ENCODE results near the gene RAB27A.
"Not testable (repeated sequence)": the region's sequence is repeated elsewhere in the genome, so short reads cannot be mapped to it uniquely, and the experiment has no call there.

Gene RAB27A

GRCh38 chr15:55249885-55250284, 39.7 kb downstream of the RAB27A start:
- not testable (repeated sequence) for DNase-seq

DNA sequence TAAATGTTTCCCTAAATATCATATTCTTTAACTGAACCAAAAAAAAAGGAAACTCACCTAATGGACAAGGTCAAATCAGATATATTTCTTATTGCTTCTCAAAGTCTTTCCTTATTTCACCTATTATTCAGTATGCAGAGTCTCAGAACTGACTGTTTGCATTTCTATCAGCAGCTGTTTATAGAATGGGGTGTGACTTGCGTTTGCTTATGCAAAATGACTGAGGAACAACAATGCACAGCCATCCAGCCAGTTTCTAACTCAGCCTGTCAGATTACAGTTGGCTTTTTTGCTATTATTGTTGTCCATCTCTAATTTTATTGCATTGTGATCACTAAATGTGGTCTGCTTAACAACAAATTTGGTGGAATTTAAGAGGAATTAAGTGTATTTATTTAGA, 40.7 kb downstream of the RAB27A start:
- DNase-seq = no peak

DNA sequence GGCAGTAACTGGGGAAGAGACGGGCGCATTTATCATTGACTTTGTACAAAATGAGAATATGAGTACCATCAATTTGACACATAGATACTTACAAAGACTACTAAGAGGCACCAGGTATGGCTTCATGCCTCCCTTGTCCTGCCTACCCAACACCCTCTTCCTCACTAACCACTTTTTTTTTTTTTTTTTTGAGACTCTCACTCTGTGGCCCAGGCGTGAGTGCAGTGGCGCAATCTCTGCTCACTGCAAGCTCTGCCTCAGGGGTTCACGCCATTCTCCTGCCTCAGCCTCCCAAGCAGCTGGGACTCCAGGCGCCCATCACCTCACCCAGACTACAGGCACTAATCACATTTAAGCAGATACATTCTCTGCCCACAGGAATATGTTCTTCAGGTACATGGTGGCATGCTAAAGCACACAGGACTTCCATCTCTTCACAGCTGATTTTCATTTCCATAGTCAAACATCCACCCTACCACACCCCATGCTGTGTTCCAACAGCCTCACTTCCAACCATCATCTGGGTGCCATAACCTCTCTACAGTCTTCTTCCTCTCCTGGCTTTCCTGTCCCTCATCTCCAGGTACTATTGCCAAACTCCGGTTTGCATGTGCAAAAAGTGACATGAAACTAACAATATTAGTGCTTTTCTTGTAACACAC, 41.7 kb downstream of the RAB27A start:
- DNase-seq = no peak

- no peak for DNase-seq
Observed at GRCh38 chr15:55247311-55247710, 42.3 kb downstream of the RAB27A start.

DNA sequence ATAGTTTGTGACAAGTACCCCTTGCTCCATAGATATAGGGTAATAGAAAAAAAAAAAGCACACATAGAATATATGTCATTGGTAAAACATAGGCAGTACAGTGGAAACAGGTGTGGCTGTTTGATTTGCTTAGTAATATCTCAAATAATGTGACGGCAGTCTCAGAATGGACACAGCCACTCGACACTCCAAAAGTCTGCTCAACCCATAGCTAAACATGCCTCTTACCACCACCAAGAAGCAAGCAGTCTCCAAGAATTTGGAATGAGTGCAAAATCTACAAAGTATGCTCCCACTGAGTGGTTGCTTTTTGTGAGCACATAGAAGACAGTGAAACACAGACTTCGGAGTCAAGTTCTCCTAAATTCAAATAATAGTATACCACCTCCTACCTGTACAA, 43.0 kb downstream of the RAB27A start:
- DNase-seq = no peak

- DNase-seq = peak; percentile 15
Observed at GRCh38 chr15:55245059-55245458, 44.6 kb downstream of the RAB27A start.

GRCh38 chr15:55241891-55242290, 47.7 kb downstream of the RAB27A start:
- no peak for DNase-seq

DNA sequence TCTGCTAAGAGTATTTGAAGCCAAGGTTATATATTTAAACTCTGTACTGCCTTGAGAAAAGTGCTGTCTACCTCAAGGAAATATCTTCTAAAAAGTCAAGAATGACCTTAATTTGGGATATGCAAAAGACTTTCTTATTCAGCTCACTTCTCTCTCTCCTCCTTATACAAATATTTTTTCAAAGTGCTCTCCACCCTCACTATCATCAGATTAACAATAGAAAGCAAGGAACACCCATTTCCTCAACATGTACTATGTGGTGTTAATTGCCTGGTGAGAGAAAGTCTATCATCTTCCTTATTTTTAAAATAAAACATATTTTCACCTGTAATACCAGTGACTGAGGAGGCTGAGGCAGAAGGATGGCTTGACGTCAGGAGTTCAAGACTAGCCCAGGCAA, 48.4 kb downstream of the RAB27A start:
- DNase-seq = no peak

- no peak for DNase-seq
Observed at GRCh38 chr15:55240125-55240760, 49.4 kb downstream of the RAB27A start.

GRCh38 chr15:55239440-55240124, 50.0 kb downstream of the RAB27A start:
- no peak for DNase-seq

DNA sequence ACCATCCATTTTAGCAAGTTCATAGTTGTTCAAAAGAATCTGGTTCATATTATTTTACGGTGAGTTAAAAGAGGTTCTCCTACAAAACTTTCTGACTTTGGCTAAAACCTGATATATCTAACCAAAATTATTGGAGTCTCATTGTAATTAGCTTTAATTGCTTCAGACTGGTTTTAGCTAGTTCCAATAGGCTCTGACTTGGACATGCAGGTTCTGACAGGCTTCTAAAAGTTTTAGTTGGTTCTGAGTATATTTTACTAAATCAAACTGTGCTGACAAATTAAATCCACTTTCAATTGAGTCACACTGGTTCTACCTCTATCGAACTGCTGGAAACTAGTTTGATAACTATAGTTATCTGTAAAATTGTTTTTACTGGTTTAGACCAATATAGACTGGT, 50.7 kb downstream of the RAB27A start:
- DNase-seq = no peak

DNA sequence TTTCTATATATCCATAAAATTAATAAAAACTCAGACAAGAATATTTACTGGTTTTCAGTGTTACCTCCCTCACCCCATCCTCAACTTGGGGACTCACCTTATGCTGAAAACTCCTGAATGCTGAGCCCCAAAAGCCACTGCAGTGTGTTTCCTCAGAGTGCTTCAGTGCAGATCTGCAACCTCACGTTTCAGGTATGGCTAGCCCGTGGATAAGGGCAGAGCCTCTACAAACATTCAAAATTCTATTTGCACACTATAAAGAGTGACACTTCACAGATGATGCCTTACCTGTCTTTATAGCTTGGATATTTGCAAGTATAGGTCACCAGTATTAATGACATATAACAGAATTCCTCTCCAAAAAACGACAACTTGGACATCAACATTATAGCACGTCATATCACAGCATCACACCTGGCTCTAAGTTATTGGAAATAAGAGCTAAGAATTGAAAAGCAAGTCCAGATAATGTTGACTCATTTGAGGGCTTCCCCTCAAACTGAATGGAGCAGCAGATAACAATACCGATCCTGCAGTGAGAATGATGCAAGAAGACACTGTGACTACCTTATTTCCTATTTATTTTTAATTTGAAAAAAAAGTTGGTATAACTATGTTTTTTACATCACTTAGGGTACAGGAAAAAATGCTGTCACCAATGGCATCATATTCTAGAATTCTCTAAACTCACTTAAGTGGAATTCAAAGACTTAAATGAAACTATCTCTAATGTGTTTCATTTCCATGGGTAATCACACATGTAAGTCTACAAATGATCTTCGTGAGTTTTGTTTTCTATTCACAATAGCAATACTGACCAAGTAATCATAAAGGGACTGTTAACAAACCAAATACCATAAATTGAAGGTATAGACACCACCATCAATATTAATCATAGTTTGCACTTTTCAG, 52.1 kb downstream of the RAB27A start:
- peak; percentile 33 for DNase-seq

DNA sequence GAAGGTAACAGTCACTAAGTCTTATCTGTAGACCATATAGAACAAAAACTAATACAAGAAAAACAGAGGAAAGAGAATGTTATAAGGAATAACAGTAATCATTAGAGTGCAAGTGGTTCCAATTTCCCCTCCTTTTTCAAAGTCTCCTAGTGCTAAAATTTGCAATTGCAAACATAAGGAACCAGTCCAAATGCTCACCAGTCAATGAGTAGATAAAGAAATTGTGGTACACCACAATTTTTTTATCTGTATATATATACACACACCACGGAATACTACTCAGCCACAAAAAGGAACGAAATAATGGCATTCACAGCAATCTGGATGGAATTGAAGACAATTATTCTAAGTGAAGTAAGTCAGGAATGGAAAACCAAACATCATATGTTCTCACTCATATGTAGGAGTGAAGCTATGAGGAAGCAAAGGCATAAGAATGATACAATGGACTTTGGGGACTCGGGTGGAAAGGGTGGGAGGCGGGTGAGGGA, 54.0 kb downstream of the RAB27A start:
- DNase-seq = no peak

DNA sequence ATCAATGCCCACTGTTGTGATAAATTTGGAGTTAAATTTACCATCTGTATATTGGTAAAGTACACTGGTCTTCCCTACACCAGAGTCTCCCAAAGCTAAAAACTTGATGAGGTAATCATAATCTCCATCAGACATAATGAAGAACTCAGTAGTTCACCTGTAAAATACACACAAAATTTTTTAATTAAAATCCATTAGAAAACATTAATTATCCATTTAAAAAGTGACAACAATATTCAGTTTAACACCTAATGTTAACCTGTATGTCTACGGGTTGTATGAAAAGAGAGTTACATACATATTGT, 54.9 kb downstream of the RAB27A start:
- no peak for DNase-seq

GRCh38 chr15:55234104-55234799, 55.4 kb downstream of the RAB27A start:
- no peak for DNase-seq

- no peak for DNase-seq
Observed at GRCh38 chr15:55231455-55231854, 58.2 kb downstream of the RAB27A start.

- no peak for DNase-seq
Observed at GRCh38 chr15:55230953-55231352, 58.7 kb downstream of the RAB27A start.

GRCh38 chr15:55230051-55230670, 59.5 kb downstream of the RAB27A start:
- DNase-seq = no peak

GRCh38 chr15:55226127-55226526, 63.5 kb downstream of the RAB27A start:
- no peak for DNase-seq

DNA sequence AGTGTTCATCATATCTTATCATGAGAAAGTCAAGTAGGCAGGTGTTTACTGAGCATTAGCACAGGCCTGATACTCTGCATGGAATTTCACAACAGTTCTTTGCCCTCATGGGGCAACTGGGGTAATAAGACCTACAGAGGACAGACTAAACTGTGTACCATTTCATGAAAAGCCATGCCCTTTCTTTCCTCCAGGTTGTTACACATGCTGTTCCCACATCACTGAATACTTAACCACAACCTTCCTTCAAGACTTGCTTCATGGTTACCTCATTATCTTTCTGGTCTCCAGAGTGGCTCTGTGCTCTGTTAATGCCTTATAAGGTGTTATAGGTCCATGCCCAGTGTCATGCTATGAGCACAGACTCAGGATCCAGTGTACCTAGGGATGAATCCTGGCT, 64.7 kb downstream of the RAB27A start:
- no peak for DNase-seq

GRCh38 chr15:55222588-55222987, 67.0 kb downstream of the RAB27A start:
- DNase-seq = no peak
